NCI-H1105 (cell line): ENCODE results near the gene TRABD.
"Not testable (repeated sequence)": the region's sequence is repeated elsewhere in the genome, so short reads cannot be mapped to it uniquely, and the experiment has no call there.

Experiments used
- DNase-seq: peaks from one replicate; lab custom pipeline; 2025; lab: John Stamatoyannopoulos, UW

Gene TRABD

GRCh38 chr22:50151571-50152537 lies 33.9 kb upstream of the TRABD start:
- no peak for DNase-seq

GRCh38 chr22:50153056-50153755 lies 32.5 kb upstream of the TRABD start:
- DNase-seq: no peak

DNA sequence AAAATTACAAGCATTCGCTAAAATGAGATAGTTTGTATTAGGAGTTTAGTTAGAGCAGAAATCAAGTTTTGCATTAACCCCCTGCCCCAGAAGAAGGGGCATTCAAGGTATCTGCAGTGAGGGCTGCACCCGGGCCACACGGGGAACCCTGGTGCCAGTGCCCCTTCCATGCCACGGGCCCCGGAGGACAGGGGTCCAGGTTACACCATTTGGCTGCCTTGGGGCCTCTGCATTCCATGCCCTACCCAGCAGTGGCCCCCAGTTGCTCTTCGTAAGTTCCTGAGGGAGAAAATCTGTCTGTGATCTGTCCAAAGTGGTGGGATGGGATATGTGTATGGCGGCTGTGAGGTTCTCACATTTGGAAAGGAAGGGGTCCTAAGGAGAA lies 32.0 kb upstream of the TRABD start:
- DNase-seq: no peak

DNA sequence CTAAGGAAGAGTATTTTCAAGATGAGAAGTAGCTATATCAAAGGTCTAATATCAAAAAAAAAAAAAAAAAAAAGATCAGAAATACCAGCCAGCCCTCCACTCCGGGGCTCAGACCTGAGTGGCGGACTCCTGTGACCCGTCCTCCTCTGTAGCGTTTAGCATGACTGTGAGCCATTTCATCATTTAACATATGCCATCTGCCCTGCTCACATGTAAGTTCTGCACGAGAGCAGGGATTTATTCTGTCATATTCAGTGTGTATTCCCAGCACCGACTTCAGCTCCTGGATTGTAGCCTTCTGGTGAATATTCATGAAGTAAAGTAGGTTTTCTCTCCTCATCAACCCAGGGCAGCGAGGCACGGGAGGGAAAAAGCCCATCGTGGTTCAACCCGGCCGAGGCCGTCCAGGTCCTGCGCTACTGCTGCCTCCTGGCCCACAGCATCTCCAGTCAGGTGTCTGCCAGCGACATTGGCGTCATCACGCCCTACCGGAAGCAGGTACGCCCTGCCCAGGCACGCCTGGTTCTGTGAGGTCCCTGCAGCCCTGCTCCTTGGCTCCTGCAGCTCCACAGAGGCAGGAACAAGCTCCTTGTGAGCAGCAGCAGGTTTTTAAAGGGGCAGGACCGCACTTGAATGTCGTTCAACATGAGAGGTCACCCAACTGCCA lies 27.9 kb upstream of the TRABD start:
- DNase-seq: no peak

GRCh38 chr22:50160947-50161346 lies 24.8 kb upstream of the TRABD start:
- no peak for DNase-seq

GRCh38 chr22:50161508-50162390 lies 24.0 kb upstream of the TRABD start:
- DNase-seq: no peak

GRCh38 chr22:50162391-50162956 lies 23.2 kb upstream of the TRABD start:
- no peak for DNase-seq

GRCh38 chr22:50165436-50166123 lies 20.1 kb upstream of the TRABD start:
- DNase-seq: no peak

GRCh38 chr22:50167689-50168489 lies 17.8 kb upstream of the TRABD start:
- no peak for DNase-seq

- not testable (repeated sequence) for DNase-seq
Measured at GRCh38 chr22:50168490-50169180, 17.1 kb upstream of the TRABD start.

- DNase-seq: no peak
Measured at GRCh38 chr22:50169181-50169759, 16.4 kb upstream of the TRABD start.

GRCh38 chr22:50169774-50170341 lies 15.9 kb upstream of the TRABD start:
- no peak for DNase-seq

GRCh38 chr22:50170453-50171318 lies 15.0 kb upstream of the TRABD start, which contains the start of gene PANX2:
PANX2 (plus strand) TSS chr22:50170731; CDS start chr22:50170731, 0 bp downstream.
- peak; percentile 8 for DNase-seq

- DNase-seq: no peak
Measured at GRCh38 chr22:50171319-50171964, 14.3 kb upstream of the TRABD start.

DNA sequence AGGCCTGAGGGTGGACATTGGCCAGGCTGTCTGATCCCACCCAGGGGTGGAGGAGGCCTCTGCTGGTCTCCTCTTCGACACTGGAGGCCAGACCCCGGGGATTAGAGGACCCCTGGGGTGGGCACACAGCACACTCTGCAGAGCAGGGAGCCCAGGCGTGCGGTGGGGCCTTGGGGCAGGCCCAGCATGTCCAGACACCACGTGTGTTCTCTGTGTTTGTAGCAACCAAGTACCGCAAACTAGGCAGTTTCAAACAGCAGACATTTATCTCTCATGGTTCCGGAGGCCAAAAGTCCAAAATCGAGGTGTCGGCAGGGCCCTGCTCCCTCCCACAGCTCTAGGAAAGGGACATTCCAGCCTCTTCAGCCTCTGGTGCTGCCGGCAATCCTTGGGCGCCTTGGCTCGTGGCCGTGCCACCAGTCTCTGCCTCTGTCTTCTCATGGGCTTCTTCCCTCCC lies 13.7 kb upstream of the TRABD start:
- no peak for DNase-seq

GRCh38 chr22:50173311-50173982 lies 12.3 kb upstream of the TRABD start:
- DNase-seq: no peak
